GM18517 (cell line): Measurements from ENCODE around the gene EYS.

Experiments used
- ATAC-seq: cut with Tn5 transposase; IDR thresholded peaks from one replicate; pipeline ENCODE4 v1.9.1; 2021; ENCODE audit warnings: mild to moderate bottlenecking, moderate library complexity; ENCODE audit not compliant: unreplicated experiment

The EYS gene

DNA sequence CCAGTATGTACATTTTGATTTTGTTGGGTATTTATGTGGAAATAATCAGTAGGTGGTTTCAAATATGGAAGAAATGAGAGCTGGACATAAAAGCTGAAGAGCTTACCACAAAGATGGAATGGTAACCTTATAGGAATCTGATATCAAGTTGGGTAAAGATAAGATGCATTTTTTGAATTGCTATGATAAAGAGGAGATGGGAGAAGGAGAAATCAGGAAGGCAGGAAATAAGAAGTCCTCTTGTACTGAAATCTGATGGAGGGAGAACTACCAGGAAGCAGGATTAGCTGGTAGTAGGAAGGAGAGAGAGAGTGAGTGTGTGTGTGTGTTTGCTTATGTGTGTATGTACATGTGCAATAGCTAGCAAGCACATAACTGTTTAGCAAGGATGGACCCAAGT, 1603.0 kb downstream of the EYS start:
- ATAC-seq: no peak

DNA sequence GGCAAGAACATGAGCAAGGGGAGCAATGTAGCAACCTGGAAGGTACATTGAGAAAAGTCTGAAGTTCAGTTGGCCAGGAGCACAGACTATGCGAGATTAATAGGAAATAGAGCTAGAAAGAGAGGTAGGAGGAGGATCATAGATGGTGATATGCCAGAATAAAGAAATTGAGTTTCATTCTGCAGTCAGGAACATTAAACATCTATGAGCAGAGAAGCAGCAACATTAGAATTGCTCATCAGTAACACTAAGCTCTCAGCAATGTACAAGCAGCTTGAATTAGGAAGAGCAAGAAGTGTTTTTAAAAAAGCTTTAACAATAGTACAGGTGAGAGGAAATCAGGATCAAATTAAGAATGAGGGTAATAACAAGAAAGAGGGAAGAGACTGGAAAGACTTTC, 1603.5 kb downstream of the EYS start:
- ATAC-seq: no peak

DNA sequence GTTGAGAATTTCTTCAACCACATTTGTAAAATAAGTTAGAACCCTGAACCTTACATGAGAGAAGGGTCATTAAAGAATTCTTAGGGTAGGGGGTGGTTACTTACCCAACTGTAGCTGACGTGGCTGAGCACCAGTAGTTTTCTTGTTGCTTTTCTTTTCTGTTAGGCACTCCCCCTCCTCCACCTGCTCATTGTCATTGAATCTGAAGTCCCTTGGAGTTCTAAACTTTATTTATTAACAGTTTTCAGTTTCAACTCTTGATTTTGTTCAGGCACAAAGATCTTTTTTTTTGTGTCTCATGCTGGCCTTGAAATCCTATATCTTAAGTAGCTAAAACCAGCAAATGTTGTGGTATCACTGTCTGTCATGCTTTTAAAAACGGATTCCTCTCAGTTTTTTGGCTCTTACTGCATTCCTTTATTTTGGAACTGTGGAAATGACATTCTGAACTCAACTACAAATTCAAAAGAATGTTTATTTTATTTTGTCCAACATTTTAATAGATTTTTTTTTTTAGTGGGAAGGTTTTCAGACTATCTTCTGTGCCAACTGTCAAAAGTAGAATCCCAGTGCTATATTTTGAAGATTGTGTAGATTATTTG, 1606.2 kb downstream of the EYS start:
- ATAC-seq: no peak

DNA sequence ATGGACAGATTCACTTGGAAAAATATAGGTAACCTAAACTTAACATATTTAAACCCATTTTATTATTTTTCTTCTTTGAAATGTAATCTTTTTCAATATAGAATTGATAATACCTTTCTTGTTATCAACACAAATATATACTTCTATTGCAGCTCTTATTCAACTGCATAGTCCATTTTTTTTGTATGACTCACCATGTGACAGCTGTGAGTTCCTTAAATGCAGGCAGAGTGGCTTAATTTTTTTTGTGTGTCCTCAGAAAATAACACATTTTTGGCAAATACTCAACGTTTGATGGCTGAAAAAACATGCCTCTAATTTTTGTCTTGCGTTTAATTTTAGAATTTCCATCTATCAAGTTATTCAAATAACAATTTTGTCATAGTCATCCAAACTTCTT, 1616.7 kb downstream of the EYS start:
- no peak for ATAC-seq

DNA sequence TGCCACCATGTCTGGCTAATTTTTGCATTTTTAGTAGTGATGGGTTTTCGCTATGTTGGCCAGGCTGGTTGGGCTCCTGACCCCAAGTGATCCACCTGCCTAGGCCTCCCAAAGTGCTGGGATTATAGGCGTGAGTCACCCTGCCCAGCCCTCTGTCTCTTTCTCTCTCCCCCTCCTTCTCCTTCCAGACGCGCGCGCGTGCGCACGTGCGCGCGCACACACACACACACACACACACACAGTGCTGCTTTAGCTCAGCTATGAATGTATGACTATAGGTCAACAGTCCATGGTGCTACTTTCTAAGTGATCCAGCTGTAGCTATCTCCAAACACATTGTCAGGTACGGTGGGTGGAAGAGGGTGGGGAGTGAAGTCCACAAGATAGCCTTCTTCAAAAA, 1621.9 kb downstream of the EYS start:
- no peak for ATAC-seq

DNA sequence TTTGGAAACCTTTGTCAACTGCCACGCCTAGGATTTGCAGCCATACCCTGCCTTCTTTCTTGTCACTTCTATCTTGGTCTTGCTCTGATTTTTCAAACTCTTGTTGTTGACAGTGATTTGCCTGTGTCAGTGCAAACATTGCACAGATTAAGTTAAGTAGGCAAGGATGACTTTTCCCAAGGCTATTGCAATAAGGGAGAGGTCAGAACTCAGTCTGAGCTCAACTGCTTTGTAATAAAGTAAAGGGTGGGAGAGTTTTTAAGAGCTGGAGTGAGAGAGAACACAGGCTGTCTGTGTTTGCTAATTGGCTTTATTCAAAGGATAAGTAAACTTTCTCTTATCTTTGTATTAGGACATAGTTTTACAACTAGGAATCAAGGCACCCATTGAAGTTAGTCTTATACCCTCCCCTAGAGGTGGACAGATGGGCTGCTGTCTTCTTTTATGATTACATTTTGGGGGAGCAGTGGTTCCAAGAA, 1622.8 kb downstream of the EYS start:
- no peak for ATAC-seq

DNA sequence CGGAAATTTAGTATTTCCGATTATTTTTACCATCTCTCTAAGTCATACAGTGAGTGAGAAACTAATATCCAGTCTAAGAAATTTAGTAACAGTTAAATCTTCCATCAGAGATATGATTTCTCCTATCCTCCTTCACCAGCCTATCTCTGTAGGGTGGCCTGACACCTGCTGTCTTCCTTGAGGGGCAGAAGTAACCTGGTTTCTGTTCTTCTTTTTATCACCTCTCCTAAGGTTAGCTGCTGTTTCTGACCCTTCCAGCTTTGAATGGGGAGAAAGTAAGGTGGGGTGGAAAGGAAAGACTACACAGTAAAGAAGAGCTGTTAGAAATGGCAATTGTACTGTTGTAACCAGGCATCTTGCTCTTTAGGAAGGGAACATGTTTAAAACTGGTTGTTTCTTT, 1623.8 kb downstream of the EYS start:
- no peak for ATAC-seq

DNA sequence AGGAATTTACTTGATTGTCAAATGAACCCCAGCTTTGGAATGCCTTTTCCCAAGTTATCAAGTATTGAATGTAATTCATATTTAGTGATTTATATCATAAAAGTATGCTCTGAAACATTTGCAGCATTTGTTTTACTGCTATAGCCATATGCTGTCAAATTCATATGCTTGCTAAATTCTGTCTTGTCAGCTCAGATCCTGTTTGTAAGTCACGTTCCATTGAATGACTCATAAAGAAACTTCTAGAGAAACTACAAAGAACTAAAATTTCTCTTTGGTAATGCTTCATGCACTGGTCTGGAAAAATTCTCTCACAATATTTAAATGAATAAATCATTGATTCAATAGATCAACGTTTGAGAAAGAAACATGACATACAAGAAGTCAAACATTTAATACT, 1625.6 kb downstream of the EYS start:
- no peak for ATAC-seq

DNA sequence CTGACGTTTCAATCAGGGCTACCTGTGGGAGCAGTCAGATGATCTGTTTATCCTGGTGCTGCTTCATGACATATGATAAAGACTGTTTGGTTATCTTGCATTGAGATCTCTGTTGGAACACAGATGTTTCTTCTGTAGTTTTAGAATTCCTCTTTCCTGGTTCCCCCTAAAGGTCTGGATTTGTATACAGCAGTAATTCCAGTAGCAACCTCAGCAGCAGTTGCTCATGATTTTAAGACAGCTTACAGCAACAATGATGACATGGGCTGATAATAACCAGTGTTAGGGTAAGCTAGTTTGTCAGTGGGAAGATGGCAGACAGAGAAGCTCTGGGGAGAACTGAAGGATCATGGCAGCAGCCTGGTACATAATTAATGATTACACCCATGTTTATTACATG, 1632.0 kb downstream of the EYS start:
- ATAC-seq: no peak

DNA sequence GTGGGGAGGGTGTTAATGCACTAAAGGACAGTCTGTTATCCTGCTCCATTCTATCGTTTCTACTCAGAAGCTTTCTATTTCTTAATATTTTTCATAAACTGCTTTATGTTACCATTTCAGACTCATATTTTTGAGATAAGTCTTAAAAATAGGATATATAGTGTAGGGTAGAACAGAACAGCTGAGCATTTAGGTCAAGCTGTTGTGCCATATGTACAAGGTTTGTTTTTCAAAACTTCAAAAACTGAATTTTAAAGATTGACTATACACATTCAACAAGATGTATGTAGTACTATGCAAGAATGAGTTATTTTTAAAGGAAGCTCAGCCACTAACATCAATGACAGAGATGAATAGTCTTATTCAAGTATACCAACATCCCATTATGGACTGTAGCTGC, 1634.3 kb downstream of the EYS start:
- no peak for ATAC-seq

DNA sequence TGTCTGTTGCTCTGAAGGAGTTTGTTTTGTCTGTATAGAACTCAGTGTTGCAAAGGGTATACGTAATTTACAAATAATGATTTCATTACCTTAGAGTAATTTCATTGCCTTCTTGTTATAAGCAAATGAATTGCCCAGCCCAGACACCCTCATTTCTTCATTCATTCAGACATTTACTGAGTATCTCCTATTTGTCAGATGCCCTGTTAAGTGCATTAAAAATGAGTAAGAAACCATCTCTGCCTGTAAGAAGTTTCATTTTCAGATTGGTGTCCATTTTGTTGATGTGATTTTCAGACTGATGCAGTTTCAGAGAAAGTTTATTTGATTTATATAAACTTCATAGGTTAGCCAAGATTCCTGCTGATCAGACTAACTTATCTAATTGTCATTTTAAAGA, 1642.1 kb downstream of the EYS start:
- no peak for ATAC-seq

DNA sequence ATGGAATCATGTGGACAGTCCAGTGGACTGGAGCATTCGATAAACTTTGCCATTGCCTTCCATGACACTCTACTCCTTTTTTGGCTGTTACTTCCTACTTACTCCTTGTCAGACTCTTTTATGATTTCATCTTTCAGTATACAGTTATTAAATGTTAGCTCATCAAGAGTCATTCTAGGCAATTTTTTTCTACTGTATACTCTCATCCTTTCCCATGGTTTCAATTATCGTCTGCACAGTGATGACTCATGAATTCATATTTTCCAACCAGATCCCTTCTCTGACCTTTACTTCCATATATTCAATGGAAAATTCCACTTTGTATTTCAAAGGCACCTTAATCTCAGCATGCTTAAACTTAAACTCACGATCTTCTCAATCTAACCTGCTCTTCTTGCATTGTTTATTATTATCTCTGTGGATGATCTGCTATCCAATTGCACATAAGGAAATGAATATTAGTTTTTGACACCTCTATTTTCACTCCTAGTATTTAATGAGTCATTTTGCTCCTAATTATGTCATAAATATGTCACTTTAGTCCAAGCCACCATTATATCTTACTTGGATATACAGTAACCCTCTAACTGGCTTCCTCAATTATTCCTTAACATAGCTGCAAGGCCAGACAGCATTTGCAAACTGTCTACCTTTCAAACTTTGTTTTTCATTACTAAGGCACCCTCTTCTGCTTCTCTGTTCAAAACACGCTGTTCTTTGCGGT, 1643.9 kb downstream of the EYS start:
- ATAC-seq: no peak

DNA sequence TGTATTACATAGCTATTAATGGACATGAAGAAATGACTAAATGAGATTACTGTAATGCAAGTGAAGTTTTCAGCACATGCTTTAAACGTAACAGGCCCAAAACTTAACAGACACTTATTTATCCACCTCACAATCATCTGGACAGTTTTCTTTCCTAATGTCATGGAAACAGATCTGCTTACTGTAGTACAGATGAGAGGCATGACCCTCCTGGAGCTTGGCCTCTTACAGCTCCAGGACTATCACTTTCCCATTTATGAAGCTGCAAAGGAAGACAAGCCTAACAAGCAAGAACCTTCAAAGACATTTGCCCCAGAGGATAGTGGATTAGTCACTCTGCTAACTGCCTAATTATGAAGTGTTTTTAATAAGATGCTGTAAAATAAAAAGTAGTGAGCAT, 1652.2 kb downstream of the EYS start:
- ATAC-seq: no peak

DNA sequence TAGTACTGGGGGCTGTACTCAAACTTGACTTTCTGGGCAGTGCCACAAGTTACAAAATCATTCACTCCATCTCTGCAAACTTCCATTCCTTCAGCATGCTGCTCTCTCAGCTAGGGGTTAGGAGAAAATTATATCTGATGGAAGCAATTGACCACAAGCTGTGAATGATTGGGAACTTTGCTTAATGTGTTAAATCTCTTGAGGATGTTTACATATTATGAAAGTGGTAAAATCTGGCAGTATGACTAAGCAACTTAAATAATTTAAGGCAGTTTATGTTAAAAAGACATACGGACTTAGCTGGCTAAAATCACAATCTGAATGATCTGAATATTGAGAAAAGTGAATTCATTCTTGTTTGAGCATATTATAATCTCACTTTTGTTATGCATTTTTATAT, 1656.4 kb downstream of the EYS start:
- ATAC-seq: no peak

DNA sequence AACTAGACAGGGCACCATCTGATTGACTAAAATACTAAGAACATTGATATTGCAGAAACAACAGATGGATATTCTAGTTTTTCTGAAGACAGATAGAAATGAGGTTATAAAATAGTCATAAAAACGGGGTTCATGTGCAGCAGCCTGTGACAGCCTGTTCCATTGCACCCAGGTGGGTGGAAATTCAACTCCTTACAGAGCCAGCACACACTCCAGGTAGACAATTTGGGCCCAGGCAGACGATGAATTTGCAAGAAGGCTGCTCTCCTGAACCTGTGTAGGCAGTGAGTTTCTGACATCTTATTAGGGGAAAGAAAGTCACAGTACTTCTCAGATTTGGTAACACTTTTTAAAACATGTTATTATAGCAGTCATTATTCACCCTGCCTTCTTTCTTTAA, 1657.3 kb downstream of the EYS start:
- ATAC-seq: no peak

DNA sequence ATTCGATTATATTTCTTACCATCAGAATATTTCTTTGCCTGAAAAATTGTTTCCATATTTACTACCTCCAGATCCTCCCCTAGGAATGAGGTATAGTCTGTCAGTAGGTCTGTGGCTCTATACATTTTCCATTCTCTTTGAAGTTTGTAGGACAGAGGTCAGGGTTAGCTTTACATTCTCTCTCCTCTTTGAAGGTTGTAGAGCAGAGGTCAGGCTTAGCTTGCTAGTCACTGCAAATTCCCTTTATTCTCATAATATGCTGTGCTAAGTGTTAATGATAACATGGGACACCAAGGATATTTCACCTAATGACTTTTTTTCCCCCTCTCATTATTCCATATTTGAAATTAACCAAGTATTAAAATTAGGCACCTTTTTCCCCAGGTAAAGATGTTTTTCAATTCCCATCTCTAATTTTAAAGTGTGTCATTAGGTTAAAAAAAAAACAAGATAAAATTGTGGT, 1660.2 kb downstream of the EYS start:
- ATAC-seq: no peak

DNA sequence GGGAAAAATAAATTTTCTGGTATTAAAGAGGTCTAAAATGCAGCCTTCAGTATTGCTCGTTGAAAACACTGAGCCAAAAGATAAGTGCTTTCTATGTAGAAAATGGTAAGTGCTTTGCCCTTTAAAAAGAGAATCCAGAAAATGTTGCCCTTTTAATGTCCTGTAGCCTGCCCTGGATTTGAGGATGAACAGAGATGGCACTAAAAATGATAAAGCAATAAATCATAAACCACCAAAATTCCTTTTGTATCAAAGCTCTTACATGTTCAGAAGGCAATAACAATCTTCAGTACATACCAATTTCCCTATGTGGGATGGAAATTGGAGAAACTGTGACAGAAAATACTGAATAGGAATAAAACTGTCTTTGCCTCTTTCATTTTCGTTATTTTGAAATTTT, 1665.7 kb downstream of the EYS start:
- no peak for ATAC-seq

DNA sequence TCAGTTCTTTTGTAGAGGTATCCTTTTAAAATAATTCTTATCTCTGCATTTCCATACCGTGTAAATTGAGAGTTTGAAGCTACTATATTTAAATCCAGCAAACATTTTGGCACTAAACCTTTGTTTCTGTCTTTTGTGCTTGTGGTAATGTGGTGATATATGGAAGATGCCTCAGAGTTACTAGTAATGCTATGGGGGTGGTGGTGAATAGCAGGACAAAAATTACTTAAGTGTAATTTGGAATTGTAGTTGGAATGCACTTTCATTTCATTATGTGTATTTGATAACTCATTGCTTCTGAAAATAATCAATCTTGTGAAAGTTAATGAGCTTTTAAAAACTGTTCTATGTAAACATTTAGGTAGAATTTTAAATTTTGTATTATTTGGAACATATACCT, 1666.9 kb downstream of the EYS start:
- no peak for ATAC-seq

DNA sequence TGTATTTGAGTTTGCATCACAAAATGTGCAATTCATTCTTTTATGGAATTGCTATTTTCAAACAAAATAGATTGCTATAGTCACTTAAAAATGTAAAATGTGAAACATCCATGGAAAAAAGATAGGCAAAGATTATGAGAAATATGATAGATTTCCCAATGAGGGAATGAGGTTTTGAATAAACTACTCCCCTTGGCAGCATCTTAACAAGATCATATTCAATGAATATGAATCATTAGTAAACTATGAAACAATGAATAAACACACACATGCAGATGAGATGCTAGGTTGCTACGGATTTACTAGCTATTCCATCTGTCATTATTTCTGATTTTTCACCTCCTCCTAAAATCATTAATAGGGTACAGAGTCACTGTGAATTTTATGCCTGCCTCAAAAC, 1669.6 kb downstream of the EYS start:
- no peak for ATAC-seq

DNA sequence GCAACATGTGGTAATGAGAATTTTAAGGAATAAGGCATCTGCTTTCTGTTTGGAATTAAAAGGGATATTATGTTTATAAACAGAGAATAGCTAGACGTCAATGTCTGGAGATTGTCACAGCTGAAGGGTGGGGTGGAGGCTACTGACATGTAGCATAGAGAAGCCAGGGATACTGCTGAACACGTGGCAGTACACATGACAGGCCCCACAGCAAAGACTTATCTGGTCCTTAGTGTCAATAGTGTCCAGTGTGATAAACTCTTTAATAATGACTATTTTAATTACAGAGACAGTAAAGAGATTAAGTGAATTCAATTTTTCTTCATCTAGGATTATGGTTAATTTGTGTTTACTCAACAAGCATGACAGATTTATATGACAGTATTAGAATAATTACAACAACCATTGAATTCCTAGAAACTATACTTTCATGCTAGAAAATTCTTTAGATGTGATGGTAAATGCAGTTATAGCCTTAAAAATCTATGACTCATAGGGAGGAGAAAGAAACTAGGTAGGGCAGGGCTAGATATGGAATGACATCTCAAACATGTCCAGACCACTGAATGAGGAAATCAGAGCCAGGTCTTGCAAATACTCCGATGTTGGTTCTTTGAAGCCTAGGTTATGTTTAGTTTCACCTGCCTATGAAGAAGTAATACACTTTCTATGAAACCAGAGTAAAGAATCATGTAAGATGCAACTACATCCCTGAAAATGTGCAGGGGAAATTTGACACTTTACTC, 1671.9 kb downstream of the EYS start:
- no peak for ATAC-seq

DNA sequence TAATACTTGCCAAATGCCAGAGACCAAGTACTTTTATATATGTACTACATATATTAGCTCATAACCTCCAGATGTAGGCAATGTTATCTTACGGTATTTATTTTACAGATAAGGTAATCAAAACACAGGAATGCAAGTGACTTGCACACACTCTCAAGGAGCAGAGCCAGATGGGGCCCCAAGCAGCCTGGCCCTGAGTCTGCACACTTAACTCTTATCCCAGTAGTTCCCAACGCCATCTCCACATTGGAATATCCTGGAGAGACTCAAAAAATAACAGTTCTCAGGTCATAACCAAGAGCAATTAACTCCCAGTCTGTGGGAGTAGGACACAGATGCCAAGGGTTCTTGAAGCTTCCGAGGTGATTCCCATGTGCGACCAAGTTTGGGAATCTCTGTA, 1672.7 kb downstream of the EYS start:
- ATAC-seq: no peak
